WTC11 (cell line): ENCODE data around the gene NDUFS5. TPM values are rescaled to one million over a fixed set of nuclear protein-coding genes. Genes with fewer than 3 reads are reported as not detected.

Experiments
- ATAC-seq: fragments of 200-7000 bp; cut with Tn5 transposase; 2 replicates; pipeline ENCODE4 v1.10.0; 2021; ENCODE audit warnings: mild to moderate bottlenecking, moderate library complexity
- CTCF ChIA-PET: fragments of 300-600 bp; sonication (Branson Sonifier 250); formaldehyde crosslinking; loops from one replicate; lab custom pipeline; 2021; ENCODE audit warnings: antibody characterized with exemption; lab: Charles Lee
- POLR2A ChIA-PET: fragments of 350-600 bp; sonication (Branson Sonifier 250); formaldehyde crosslinking; loops from one replicate; lab custom pipeline; 2021; ENCODE audit warnings: antibody characterized with exemption; lab: Charles Lee
- DNase-seq: peaks from one replicate; pipeline ENCODE4 v3.0.0; 2021; ENCODE audit warnings: low spot score
- H3K27ac Mint-ChIP-seq: 2 replicates; pipeline ENCODE4 v1.8.0; 2021; ENCODE audit warnings: mixed read lengths
- H3K27me3 Mint-ChIP-seq: 2 replicates; pipeline ENCODE4 v1.8.0; 2021; ENCODE audit warnings: low read depth, mild to moderate bottlenecking, moderate library complexity, mixed read lengths
- H3K36me3 Mint-ChIP-seq: 2 replicates; pipeline ENCODE4 v1.8.0; 2021; ENCODE audit warnings: mixed read lengths
- H3K4me1 Mint-ChIP-seq: 2 replicates; pipeline ENCODE4 v1.8.0; 2022; ENCODE audit warnings: mixed read lengths
- H3K4me3 Mint-ChIP-seq: 2 replicates; pipeline ENCODE4 v1.8.0; 2021; ENCODE audit warnings: mild to moderate bottlenecking, moderate library complexity, mixed read lengths
- H3K9me3 Mint-ChIP-seq: 2 replicates; pipeline ENCODE4 v1.8.0; 2021; ENCODE audit warnings: mixed read lengths
- AR ChIP-seq: fragments of 250-450 bp; sonication (Bioruptor Pico); IDR thresholded peaks from 2 replicates; pipeline ENCODE4 v1.9.0; 2021; ENCODE audit warnings: mild to moderate bottlenecking
- ARID4B ChIP-seq: sonication (generic); formaldehyde crosslinking; IDR thresholded peaks from 2 replicates; pipeline ENCODE4 v1.8.0; 2023; ENCODE audit warnings: missing genetic modification reagents, mild to moderate bottlenecking, borderline replicate concordance
- ATF2 ChIP-seq: sonication (generic); formaldehyde crosslinking; IDR thresholded peaks from 2 replicates; pipeline ENCODE4 v1.8.1; 2022; ENCODE audit warnings: low read depth, missing genetic modification reagents, borderline replicate concordance
- CBFB ChIP-seq: sonication (generic); formaldehyde crosslinking; IDR thresholded peaks from 2 replicates; pipeline ENCODE4 v1.8.1; 2022; ENCODE audit warnings: mild to moderate bottlenecking, low read depth, missing genetic modification reagents
- CREB1 ChIP-seq: sonication (generic); formaldehyde crosslinking; IDR thresholded peaks from 2 replicates; pipeline ENCODE4 v1.8.0; 2023; ENCODE audit warnings: mild to moderate bottlenecking, missing genetic modification reagents
- ERG ChIP-seq: fragments of 250-450 bp; sonication (Bioruptor Pico); IDR thresholded peaks from 2 replicates; pipeline ENCODE4 v1.8.0; 2021; ENCODE audit warnings: mild to moderate bottlenecking
- GABPB1 ChIP-seq: sonication (generic); formaldehyde crosslinking; IDR thresholded peaks from 2 replicates; pipeline ENCODE4 v1.8.1; 2023; ENCODE audit warnings: mild to moderate bottlenecking, missing genetic modification reagents
- KAT7 ChIP-seq: sonication (generic); formaldehyde crosslinking; IDR thresholded peaks from 2 replicates; pipeline ENCODE4 v1.8.1; 2023; ENCODE audit warnings: missing genetic modification reagents, mild to moderate bottlenecking, borderline replicate concordance
- MAX ChIP-seq: sonication (generic); formaldehyde crosslinking; IDR thresholded peaks from 2 replicates; pipeline ENCODE4 v1.8.0; 2022; ENCODE audit warnings: mild to moderate bottlenecking, missing genetic modification reagents
- MYBL2 ChIP-seq: sonication (generic); formaldehyde crosslinking; IDR thresholded peaks from 2 replicates; pipeline ENCODE4 v1.8.1; 2023; ENCODE audit warnings: mild to moderate bottlenecking, moderate library complexity, missing genetic modification reagents
- PRDM15 ChIP-seq: sonication (generic); formaldehyde crosslinking; IDR thresholded peaks from 2 replicates; pipeline ENCODE4 v1.8.0; 2022; ENCODE audit warnings: missing genetic modification reagents
- SMAD3 ChIP-seq: sonication (generic); formaldehyde crosslinking; IDR thresholded peaks from 2 replicates; pipeline ENCODE4 v1.8.0; 2022; ENCODE audit warnings: missing genetic modification reagents, mild to moderate bottlenecking, borderline replicate concordance
- ZNF219 ChIP-seq: sonication (generic); formaldehyde crosslinking; IDR thresholded peaks from 2 replicates; pipeline ENCODE4 v1.8.0; 2023; ENCODE audit warnings: missing genetic modification reagents, mild to moderate bottlenecking, borderline replicate concordance
- total RNA-seq: library from RNA; stranded (reverse); gene quantifications from 3 replicates; pipeline ENCODE4 v1.2.3, GENCODE V29; 2021

Gene NDUFS5
- total RNA-seq, 1 experiment from 2014 or later = 402 TPM

- TF ChIP-seq ERG (CRISPR knock-in tag) (no peak), GABPB1 (CRISPR knock-in tag) (peak; percentile 13), PRDM15 (no peak), CREB1 (CRISPR knock-in tag) (no peak), MYBL2 (CRISPR knock-in tag) (peak; percentile 77; the same call in 1 of the 2 replicates), ATF2 (CRISPR knock-in tag) (no peak), AR (CRISPR knock-in tag) (no peak), KAT7 (0 out of 2 replicates have a peak, but pooled peaks have one; percentile 67), CBFB (no peak), MAX (CRISPR knock-in tag) (peak; percentile 68), ZNF219 (CRISPR knock-in tag) (0 out of 2 replicates have a peak, but pooled peaks have one; percentile 53), SMAD3 (CRISPR knock-in tag) (no peak)
These were observed 35.2 kb upstream of the NDUFS5 start, which contains the start of gene AKIRIN1 (continued) for GRCh38 chr1:38990738-38991637.

GRCh38 chr1:38991638-38992411 is 34.3 kb upstream of the NDUFS5 start:
- H3K27me3 Mint-ChIP-seq = no peaks in the 10 kb centered on the region
- peaks cover 47% of the 10 kb centered on the region for H3K36me3 Mint-ChIP-seq
- H3K4me3 Mint-ChIP-seq = peak overlapping the region; percentile 92
- ATAC-seq = peak; percentile 10; the same call in 1 of the 2 replicates
- TF ChIP-seq ARID4B (CRISPR knock-in tag) = no peak
- peak; percentile 45 for DNase-seq
- H3K9me3 Mint-ChIP-seq = no peaks in the 10 kb centered on the region
- POLR2A ChIA-PET = interaction anchor here (0.5 kb wide), 1 partner anchor 89 kb away, joined by 4 read pairs; no protein-coding TSS in a partner anchor
- CTCF ChIA-PET = no interaction called here
- H3K4me1 Mint-ChIP-seq = peaks cover 54% of the 10 kb centered on the region
- H3K27ac Mint-ChIP-seq = peak overlapping the region; percentile 89
